ENCODE results near the gene SLC23A2. TPM values are rescaled to one million over a fixed set of nuclear protein-coding genes. Genes with fewer than 3 reads are reported as not detected.
A peak's percentile ranks its signal among the peaks of the same experiment; 100 is the strongest.

Gene SLC23A2
- polyA plus RNA-seq, 2 donors = 3.1 TPM

DNA sequence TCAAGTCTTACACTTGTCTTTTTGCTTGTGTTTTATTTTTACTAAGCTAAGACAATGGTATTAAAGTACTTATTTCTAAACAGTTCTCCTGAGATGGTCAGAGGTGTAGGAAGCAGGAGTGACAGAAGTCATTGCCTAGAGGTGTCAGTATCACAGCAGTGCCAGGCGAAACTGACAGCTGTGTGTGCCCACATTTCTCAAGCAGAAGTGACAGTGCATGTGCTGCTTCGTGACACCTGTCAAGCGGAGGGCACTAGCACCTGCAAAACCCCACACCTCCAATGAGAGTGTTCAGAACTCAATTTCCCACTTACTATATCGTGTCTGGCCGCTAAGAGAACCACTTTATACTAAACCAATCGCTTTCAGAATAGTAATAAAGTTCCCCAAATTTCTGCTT lies 82.8 kb downstream of the SLC23A2 start:
- Histone ChIP-seq H3K4me3 (ENCODE audit: low read depth in 1 of 2, low read length in 2 of 2) (no peak overlapping the region), H3K27me3 (ENCODE audit: control insufficient read depth in 1 of 2, insufficient read depth in 2 of 2, low read length in 2 of 2) (no peaks in the 10 kb centered on the region), H3K36me3 (ENCODE audit: control insufficient read depth in 2 of 2, insufficient read depth in 2 of 2, low read length in 1 of 2) (no peaks in the 10 kb centered on the region), H3K27ac (ENCODE audit: low read depth in 2 of 2, low read length in 1 of 2) (no peak overlapping the region), H3K9me3 (ENCODE audit: control insufficient read depth in 2 of 2, insufficient read depth in 1 of 2, low read depth in 1 of 2, low read length in 1 of 2) (no peaks in the 10 kb centered on the region), H3K4me1 (ENCODE audit: control insufficient read depth in 2 of 2, insufficient read depth in 2 of 2, low read length in 1 of 2) (peaks cover 0 to 3% of the 10 kb centered on the region in 2 donors)
- 93 to 94% methylated on average over 6 of the region's 6 CpGs for WGBS, 2 donors

DNA sequence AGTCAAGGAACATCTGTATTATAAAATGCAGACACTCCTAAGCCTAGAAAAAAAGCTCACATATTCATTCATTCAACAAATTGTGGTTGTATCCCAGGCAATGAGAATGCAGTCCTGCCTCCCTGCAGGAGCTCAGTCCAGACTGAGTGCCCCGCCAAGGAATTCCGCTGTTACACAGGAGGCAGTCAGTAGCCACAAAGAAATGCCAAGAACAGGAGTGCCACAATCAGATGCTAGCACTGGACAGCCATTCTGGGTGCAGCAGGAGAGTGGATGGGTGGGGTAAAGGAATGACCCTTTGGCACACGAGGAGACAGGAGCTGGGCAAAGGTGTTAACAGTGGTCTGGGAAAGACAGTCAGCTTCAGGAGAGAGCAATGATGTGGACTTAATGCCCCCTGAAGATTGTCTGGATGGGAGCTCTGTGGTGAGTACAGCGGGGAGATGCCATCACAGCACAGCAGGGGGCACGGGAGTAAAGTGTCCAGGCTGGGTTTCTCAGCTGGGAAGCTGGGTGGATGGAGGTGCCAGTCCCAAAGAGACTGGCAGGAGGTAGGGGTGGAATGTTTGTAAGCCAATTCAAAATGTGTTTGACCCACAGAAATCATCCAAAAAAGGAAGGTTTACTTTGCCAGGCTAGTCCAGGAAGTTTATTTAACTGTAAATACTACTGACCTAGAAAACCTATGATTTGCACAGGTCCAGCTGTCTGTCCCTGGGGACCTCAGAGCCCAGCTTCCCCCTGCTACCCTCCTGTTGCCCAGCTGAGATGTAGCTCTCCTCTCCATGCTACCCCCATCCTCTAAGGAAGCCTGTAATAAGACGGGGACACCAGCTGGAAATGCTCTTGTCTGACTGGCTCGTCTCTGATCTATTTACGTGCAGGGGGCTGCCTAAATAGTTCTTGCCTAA lies 84.1 kb downstream of the SLC23A2 start:
- peaks cover 0 to 3% of the 10 kb centered on the region in 2 donors for H3K4me1 ChIP-seq (ENCODE audit: control insufficient read depth in 2 of 2, insufficient read depth in 2 of 2, low read length in 1 of 2)
- H3K27ac ChIP-seq (ENCODE audit: low read depth in 2 of 2, low read length in 1 of 2) = no peak overlapping the region
- H3K4me3 ChIP-seq (ENCODE audit: low read depth in 1 of 2, low read length in 2 of 2) = no peak overlapping the region
- H3K27me3 ChIP-seq (ENCODE audit: control insufficient read depth in 1 of 2, insufficient read depth in 2 of 2, low read length in 2 of 2) = no peaks in the 10 kb centered on the region
- H3K36me3 ChIP-seq (ENCODE audit: control insufficient read depth in 2 of 2, insufficient read depth in 2 of 2, low read length in 1 of 2) = no peaks in the 10 kb centered on the region
- no peaks in the 10 kb centered on the region for H3K9me3 ChIP-seq (ENCODE audit: control insufficient read depth in 2 of 2, insufficient read depth in 1 of 2, low read depth in 1 of 2, low read length in 1 of 2)
- WGBS, 2 donors = 74 to 79% methylated on average over 8 of the region's 8 CpGs

DNA sequence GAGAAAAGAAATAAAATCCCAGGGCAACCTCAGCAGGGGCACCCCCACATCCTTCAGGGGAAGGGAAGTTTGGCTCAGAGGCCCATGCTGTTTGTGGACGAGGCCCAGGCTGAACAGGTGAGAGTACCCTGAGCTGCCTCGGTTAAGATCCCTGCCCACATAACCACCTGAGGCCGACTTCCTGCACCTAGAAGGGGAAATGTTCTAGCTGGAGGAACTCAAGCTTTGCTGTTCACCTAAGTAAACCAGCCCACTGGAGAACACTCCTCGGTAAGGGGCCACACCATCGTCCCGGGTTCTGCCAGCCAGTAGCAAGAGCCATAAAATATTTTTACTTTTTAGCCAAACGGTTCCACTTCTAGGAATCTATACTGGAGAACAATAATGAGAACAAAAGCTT lies 88.2 kb downstream of the SLC23A2 start:
- H3K27ac ChIP-seq (ENCODE audit: low read depth in 2 of 2, low read length in 1 of 2) = no peak overlapping the region

DNA sequence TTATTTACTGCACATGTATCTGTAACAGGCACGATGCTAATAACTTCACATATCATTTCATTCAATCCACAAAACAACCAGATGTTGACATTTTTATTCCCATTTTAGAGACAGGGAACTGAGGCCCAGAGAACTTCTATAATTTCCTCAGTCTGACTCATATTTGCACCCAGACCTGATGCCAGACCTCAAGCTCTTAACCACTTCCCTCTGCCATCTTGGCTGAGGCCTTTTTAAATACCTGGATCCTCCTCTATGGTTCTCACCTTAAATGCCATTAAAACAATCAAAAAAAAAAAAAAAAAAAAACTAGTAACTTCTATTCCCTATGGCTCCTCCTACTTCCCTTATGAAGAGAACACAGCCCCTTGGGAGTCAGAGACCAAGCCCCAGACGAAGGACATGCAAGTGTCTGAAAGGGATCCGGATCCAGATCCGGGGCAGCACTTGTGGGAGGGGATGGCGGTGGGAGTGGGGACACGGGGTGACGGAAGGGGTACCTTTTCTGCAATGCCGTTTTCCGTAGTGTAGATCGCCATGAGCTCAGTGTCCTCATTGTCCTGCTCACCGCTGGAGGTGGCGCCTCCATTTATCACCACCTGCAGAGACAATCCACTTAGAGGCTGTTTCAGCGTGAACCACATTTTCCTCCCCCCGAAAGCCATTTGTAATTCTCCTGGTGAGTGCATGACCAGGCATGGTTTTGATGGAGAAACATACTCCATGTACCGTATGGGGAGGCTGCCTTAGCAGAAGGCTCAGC lies 88.7 kb downstream of the SLC23A2 start:
- H3K4me1 ChIP-seq (ENCODE audit: control insufficient read depth in 2 of 2, insufficient read depth in 2 of 2, low read length in 1 of 2) = peaks cover 0 to 3% of the 10 kb centered on the region in 2 donors
- 93 to 95% methylated on average over 15 of the region's 15 CpGs for WGBS, 2 donors
- H3K4me3 ChIP-seq (ENCODE audit: low read depth in 1 of 2, low read length in 2 of 2) = no peak overlapping the region
- H3K9me3 ChIP-seq (ENCODE audit: control insufficient read depth in 2 of 2, insufficient read depth in 1 of 2, low read depth in 1 of 2, low read length in 1 of 2) = no peaks in the 10 kb centered on the region
- H3K27me3 ChIP-seq (ENCODE audit: control insufficient read depth in 1 of 2, insufficient read depth in 2 of 2, low read length in 2 of 2) = no peaks in the 10 kb centered on the region
- H3K27ac ChIP-seq (ENCODE audit: low read depth in 2 of 2, low read length in 1 of 2) = no peak overlapping the region
- no peaks in the 10 kb centered on the region for H3K36me3 ChIP-seq (ENCODE audit: control insufficient read depth in 2 of 2, insufficient read depth in 2 of 2, low read length in 1 of 2)

More for the DNA sequence above, 88.2 kb downstream of the SLC23A2 start:
- peaks cover 0 to 3% of the 10 kb centered on the region in 2 donors for H3K4me1 ChIP-seq (ENCODE audit: control insufficient read depth in 2 of 2, insufficient read depth in 2 of 2, low read length in 1 of 2)
- H3K9me3 ChIP-seq (ENCODE audit: control insufficient read depth in 2 of 2, insufficient read depth in 1 of 2, low read depth in 1 of 2, low read length in 1 of 2) = no peaks in the 10 kb centered on the region
- no peak overlapping the region for H3K4me3 ChIP-seq (ENCODE audit: low read depth in 1 of 2, low read length in 2 of 2)
- 92 to 95% methylated on average over 7 of the region's 7 CpGs for WGBS, 2 donors
- no peaks in the 10 kb centered on the region for H3K27me3 ChIP-seq (ENCODE audit: control insufficient read depth in 1 of 2, insufficient read depth in 2 of 2, low read length in 2 of 2)
- H3K36me3 ChIP-seq (ENCODE audit: control insufficient read depth in 2 of 2, insufficient read depth in 2 of 2, low read length in 1 of 2) = no peaks in the 10 kb centered on the region

DNA sequence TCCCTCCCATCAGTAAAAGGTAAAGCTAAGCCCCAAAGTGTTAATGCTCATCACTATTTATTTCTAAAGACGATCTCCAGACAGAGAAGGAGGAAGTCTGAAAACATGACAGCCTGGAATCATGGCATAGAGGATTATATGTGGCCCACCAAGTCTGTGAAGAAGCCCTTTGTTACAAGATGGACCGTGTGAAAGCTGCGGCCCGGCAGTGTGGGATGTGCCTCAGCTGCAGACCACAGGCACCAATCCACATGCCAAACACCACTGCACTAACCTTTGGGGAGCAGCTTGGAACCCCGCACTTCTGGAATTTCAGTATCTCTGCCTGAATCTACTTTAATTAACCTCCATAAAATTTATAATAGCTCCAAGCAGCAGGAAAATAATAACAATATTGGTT lies 90.4 kb downstream of the SLC23A2 start:
- no peaks in the 10 kb centered on the region for H3K9me3 ChIP-seq (ENCODE audit: control insufficient read depth in 2 of 2, insufficient read depth in 1 of 2, low read depth in 1 of 2, low read length in 1 of 2)
- no peaks in the 10 kb centered on the region for H3K27me3 ChIP-seq (ENCODE audit: control insufficient read depth in 1 of 2, insufficient read depth in 2 of 2, low read length in 2 of 2)
- H3K4me3 ChIP-seq (ENCODE audit: low read depth in 1 of 2, low read length in 2 of 2) = no peak overlapping the region
- 85 to 91% methylated on average over 5 of the region's 5 CpGs for WGBS, 2 donors
- no peaks in the 10 kb centered on the region for H3K36me3 ChIP-seq (ENCODE audit: control insufficient read depth in 2 of 2, insufficient read depth in 2 of 2, low read length in 1 of 2)
- no peak overlapping the region for H3K27ac ChIP-seq (ENCODE audit: low read depth in 2 of 2, low read length in 1 of 2)
- no peaks in the 10 kb centered on the region for H3K4me1 ChIP-seq (ENCODE audit: control insufficient read depth in 2 of 2, insufficient read depth in 2 of 2, low read length in 1 of 2)

DNA sequence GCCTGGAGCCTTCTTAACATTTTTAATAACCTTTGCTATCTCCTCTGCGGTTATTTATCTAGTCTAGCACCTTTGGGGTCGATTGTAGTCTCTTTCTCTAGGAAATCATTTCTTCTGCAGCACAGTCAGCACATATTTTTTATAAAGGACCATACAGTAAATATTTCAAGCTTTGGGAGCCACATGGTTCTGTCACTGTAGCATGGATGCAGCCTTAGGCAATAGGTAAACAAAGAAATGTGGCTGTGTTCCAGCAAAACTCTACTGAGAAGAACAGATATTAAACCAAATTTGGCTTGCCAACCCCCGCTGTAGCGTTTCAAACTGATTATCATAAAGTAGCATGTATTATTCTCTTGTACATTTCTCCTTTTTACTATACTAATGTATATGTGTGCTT lies 95.7 kb downstream of the SLC23A2 start:
- peaks cover 2 to 4% of the 10 kb centered on the region in 2 donors for H3K4me1 ChIP-seq (ENCODE audit: control insufficient read depth in 2 of 2, insufficient read depth in 2 of 2, low read length in 1 of 2)
- H3K36me3 ChIP-seq (ENCODE audit: control insufficient read depth in 2 of 2, insufficient read depth in 2 of 2, low read length in 1 of 2) = peaks cover 0 to 2% of the 10 kb centered on the region in 2 donors
- H3K4me3 ChIP-seq (ENCODE audit: low read depth in 1 of 2, low read length in 2 of 2) = no peak overlapping the region
- no peak overlapping the region for H3K27ac ChIP-seq (ENCODE audit: low read depth in 2 of 2, low read length in 1 of 2)
- no peaks in the 10 kb centered on the region for H3K27me3 ChIP-seq (ENCODE audit: control insufficient read depth in 1 of 2, insufficient read depth in 2 of 2, low read length in 2 of 2)
- H3K9me3 ChIP-seq (ENCODE audit: control insufficient read depth in 2 of 2, insufficient read depth in 1 of 2, low read depth in 1 of 2, low read length in 1 of 2) = no peaks in the 10 kb centered on the region
- WGBS, 2 donors = 55 to 68% methylated on average over 4 of the region's 4 CpGs

DNA sequence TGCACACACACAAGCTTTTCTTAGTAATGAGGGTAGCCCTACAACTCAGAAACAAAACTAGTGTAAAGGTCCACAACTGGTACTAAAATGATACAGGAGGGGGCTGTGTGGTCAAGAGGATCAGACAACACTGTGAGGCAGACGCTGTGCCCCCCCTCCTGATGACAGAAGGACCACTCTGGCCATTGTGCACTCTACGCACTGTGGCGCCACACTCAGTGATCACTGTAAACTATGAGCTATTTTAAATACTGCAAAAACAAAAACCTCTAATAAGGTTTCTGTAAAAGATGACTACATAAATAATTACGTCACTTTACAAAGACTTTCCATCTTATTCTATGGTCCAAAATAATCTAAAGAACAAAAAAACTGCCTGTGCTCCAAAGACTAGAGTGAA lies 96.1 kb downstream of the SLC23A2 start:
- 79 to 84% methylated on average over 4 of the region's 4 CpGs for WGBS, 2 donors
- Histone ChIP-seq H3K4me1 (ENCODE audit: control insufficient read depth in 2 of 2, insufficient read depth in 2 of 2, low read length in 1 of 2) (peaks cover 2 to 4% of the 10 kb centered on the region in 2 donors), H3K27me3 (ENCODE audit: control insufficient read depth in 1 of 2, insufficient read depth in 2 of 2, low read length in 2 of 2) (no peaks in the 10 kb centered on the region), H3K4me3 (ENCODE audit: low read depth in 1 of 2, low read length in 2 of 2) (no peak overlapping the region), H3K36me3 (ENCODE audit: control insufficient read depth in 2 of 2, insufficient read depth in 2 of 2, low read length in 1 of 2) (peaks cover 0 to 2% of the 10 kb centered on the region in 2 donors), H3K9me3 (ENCODE audit: control insufficient read depth in 2 of 2, insufficient read depth in 1 of 2, low read depth in 1 of 2, low read length in 1 of 2) (no peaks in the 10 kb centered on the region), H3K27ac (ENCODE audit: low read depth in 2 of 2, low read length in 1 of 2) (no peak overlapping the region)

DNA sequence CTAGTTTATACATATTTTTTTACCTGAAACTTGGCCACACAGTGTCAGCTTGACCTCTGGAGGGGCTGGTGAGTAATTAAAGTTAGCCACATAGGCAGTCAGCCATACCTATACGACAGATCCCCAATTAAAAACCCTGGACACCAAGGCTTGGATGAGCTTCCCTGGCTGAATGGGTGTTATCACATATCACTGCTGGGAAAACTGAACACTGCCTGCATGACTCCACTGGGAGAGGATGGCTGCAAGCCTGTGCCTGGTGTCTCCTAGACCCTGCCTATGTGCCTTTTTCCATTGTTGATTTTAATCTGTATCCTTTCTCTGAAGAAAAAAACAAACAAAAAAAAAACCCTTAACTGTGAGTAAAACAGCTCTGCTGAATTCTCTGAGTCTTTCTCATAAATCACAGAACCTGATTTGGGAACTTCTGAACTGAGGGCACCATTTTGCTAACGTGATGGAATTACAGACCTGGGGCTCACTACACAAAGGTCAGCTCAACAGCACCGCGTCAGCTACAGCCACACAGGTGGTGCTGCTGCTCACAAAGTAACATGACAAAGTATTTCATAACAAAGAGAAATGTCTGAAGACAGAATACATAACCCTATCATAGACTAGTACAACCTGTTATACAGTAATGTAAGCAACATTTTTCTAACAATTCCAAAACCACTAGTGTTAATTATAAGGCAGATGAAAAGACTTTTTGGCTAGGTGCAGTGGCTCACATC lies 97.0 kb downstream of the SLC23A2 start:
- Histone ChIP-seq H3K27me3 (ENCODE audit: control insufficient read depth in 1 of 2, insufficient read depth in 2 of 2, low read length in 2 of 2) (no peaks in the 10 kb centered on the region), H3K27ac (ENCODE audit: low read depth in 2 of 2, low read length in 1 of 2) (peak overlapping the region in 1 of 2 donors; percentile 85), H3K9me3 (ENCODE audit: control insufficient read depth in 2 of 2, insufficient read depth in 1 of 2, low read depth in 1 of 2, low read length in 1 of 2) (no peaks in the 10 kb centered on the region), H3K4me1 (ENCODE audit: control insufficient read depth in 2 of 2, insufficient read depth in 2 of 2, low read length in 1 of 2) (peaks cover 5 to 6% of the 10 kb centered on the region in 2 donors), H3K4me3 (ENCODE audit: low read depth in 1 of 2, low read length in 2 of 2) (no peak overlapping the region), H3K36me3 (ENCODE audit: control insufficient read depth in 2 of 2, insufficient read depth in 2 of 2, low read length in 1 of 2) (peaks cover 2 to 3% of the 10 kb centered on the region in 2 donors)
- WGBS, 2 donors = 67 to 81% methylated on average over 4 of the region's 4 CpGs

DNA sequence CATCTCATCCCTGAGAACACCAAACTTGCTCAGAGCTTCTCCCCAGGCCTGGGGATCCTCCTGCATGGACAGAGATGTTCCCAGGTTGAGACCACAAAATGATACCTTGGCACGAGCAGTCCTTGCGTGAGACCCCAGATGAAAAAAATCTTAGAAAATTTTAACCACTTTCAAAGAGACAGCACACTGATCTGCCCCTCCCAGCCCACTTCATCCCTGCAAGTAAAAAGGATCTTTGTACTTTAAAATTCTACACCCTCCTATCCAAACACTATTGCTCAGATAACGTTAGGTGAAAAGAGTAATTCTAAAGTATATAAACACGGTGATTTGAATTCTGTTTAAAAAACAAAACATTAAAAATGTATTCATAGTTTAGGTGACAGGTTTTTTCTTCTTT lies 98.5 kb downstream of the SLC23A2 start:
- Histone ChIP-seq H3K9me3 (ENCODE audit: control insufficient read depth in 2 of 2, insufficient read depth in 1 of 2, low read depth in 1 of 2, low read length in 1 of 2) (no peaks in the 10 kb centered on the region), H3K4me1 (ENCODE audit: control insufficient read depth in 2 of 2, insufficient read depth in 2 of 2, low read length in 1 of 2) (peaks cover 11 to 21% of the 10 kb centered on the region in 2 donors)
- WGBS, 2 donors = 89 to 95% methylated on average over 4 of the region's 4 CpGs

More for the DNA sequence above, 98.5 kb downstream of the SLC23A2 start:
- H3K4me3 ChIP-seq (ENCODE audit: low read depth in 1 of 2, low read length in 2 of 2) = no peak overlapping the region
- no peaks in the 10 kb centered on the region for H3K27me3 ChIP-seq (ENCODE audit: control insufficient read depth in 1 of 2, insufficient read depth in 2 of 2, low read length in 2 of 2)
- H3K27ac ChIP-seq (ENCODE audit: low read depth in 2 of 2, low read length in 1 of 2) = no peak overlapping the region
- H3K36me3 ChIP-seq (ENCODE audit: control insufficient read depth in 2 of 2, insufficient read depth in 2 of 2, low read length in 1 of 2) = peaks cover 2 to 9% of the 10 kb centered on the region in 2 donors

All from esophagus (tissue), 2 donors.